WTC11 (cell line): ENCODE results near the gene STXBP5. TPM values are rescaled to one million over a fixed set of nuclear protein-coding genes. Genes with fewer than 3 reads are reported as not detected.

Source experiments
- ATAC-seq: fragments of 200-7000 bp; cut with Tn5 transposase; 2 replicates; pipeline ENCODE4 v1.10.0; 2021; ENCODE audit warnings: mild to moderate bottlenecking, moderate library complexity
- CTCF ChIA-PET: fragments of 300-600 bp; sonication (Branson Sonifier 250); formaldehyde crosslinking; loops from one replicate; lab custom pipeline; 2021; ENCODE audit warnings: antibody characterized with exemption; lab: Charles Lee
- POLR2A ChIA-PET: fragments of 350-600 bp; sonication (Branson Sonifier 250); formaldehyde crosslinking; loops from one replicate; lab custom pipeline; 2021; ENCODE audit warnings: antibody characterized with exemption; lab: Charles Lee
- DNase-seq: peaks from one replicate; pipeline ENCODE4 v3.0.0; 2021; ENCODE audit warnings: low spot score
- H3K27ac Mint-ChIP-seq: 2 replicates; pipeline ENCODE4 v1.8.0; 2021; ENCODE audit warnings: mixed read lengths
- H3K27me3 Mint-ChIP-seq: 2 replicates; pipeline ENCODE4 v1.8.0; 2021; ENCODE audit warnings: low read depth, mild to moderate bottlenecking, moderate library complexity, mixed read lengths
- H3K36me3 Mint-ChIP-seq: 2 replicates; pipeline ENCODE4 v1.8.0; 2021; ENCODE audit warnings: mixed read lengths
- H3K4me1 Mint-ChIP-seq: 2 replicates; pipeline ENCODE4 v1.8.0; 2022; ENCODE audit warnings: mixed read lengths
- H3K4me3 Mint-ChIP-seq: 2 replicates; pipeline ENCODE4 v1.8.0; 2021; ENCODE audit warnings: mild to moderate bottlenecking, moderate library complexity, mixed read lengths
- H3K9me3 Mint-ChIP-seq: 2 replicates; pipeline ENCODE4 v1.8.0; 2021; ENCODE audit warnings: mixed read lengths
- CBFB ChIP-seq: sonication (generic); formaldehyde crosslinking; IDR thresholded peaks from 2 replicates; pipeline ENCODE4 v1.8.1; 2022; ENCODE audit warnings: mild to moderate bottlenecking, low read depth, missing genetic modification reagents
- ELF4 ChIP-seq: sonication (generic); formaldehyde crosslinking; IDR thresholded peaks from 2 replicates; pipeline ENCODE4 v1.8.1; 2022; ENCODE audit warnings: low read depth, mild to moderate bottlenecking, moderate library complexity, missing genetic modification reagents
- GRHL2 ChIP-seq: fragments of 250-450 bp; sonication (Bioruptor Pico); IDR thresholded peaks from 2 replicates; pipeline ENCODE4 v1.8.0; 2022; ENCODE audit warnings: mild to moderate bottlenecking, moderate library complexity; ENCODE audit not compliant: insufficient replicate concordance, severe bottlenecking
- JUN ChIP-seq: sonication (generic); formaldehyde crosslinking; IDR thresholded peaks from 2 replicates; pipeline ENCODE4 v1.8.0; 2023; ENCODE audit warnings: mild to moderate bottlenecking, missing genetic modification reagents
- NFATC4 ChIP-seq: fragments of 250-450 bp; sonication (Bioruptor Pico); IDR thresholded peaks from 2 replicates; pipeline ENCODE4 v1.9.0; 2021; ENCODE audit warnings: mild to moderate bottlenecking
- NR1H2 ChIP-seq: sonication (generic); formaldehyde crosslinking; IDR thresholded peaks from 2 replicates; pipeline ENCODE4 v1.9.0; 2021; ENCODE audit warnings: mild to moderate bottlenecking, moderate library complexity, missing genetic modification reagents
- NR3C1 ChIP-seq: sonication (generic); formaldehyde crosslinking; conservative IDR thresholded peaks from 2 replicates; pipeline ENCODE4 v1.8.1; 2023; ENCODE audit warnings: low read depth, mild to moderate bottlenecking, missing genetic modification reagents
- OVOL2 ChIP-seq: fragments of 250-450 bp; sonication (Bioruptor Pico); IDR thresholded peaks from 2 replicates; pipeline ENCODE4 v1.9.0; 2021; ENCODE audit warnings: mild to moderate bottlenecking, borderline replicate concordance
- PRRX2 ChIP-seq: fragments of 250-450 bp; sonication (Bioruptor Pico); IDR thresholded peaks from 2 replicates; pipeline ENCODE4 v1.8.0; 2021; ENCODE audit warnings: mild to moderate bottlenecking
- SMAD4 ChIP-seq: sonication (generic); formaldehyde crosslinking; IDR thresholded peaks from 2 replicates; pipeline ENCODE4 v1.8.0; 2022; ENCODE audit warnings: mild to moderate bottlenecking, missing genetic modification reagents
- TEAD1 ChIP-seq: sonication (generic); formaldehyde crosslinking; IDR thresholded peaks from 2 replicates; pipeline ENCODE4 v1.8.0; 2022; ENCODE audit warnings: mild to moderate bottlenecking, missing genetic modification reagents
- TP53 ChIP-seq: sonication (generic); formaldehyde crosslinking; IDR thresholded peaks from 2 replicates; pipeline ENCODE4 v1.8.1; 2023; ENCODE audit warnings: mild to moderate bottlenecking, missing genetic modification reagents
- ZNF671 ChIP-seq: fragments of 250-450 bp; sonication (Bioruptor Pico); IDR thresholded peaks from 2 replicates; pipeline ENCODE4 v1.8.0; 2021; ENCODE audit warnings: mild to moderate bottlenecking
- total RNA-seq: library from RNA; stranded (reverse); gene quantifications from 3 replicates; pipeline ENCODE4 v1.2.3, GENCODE V29; 2021
- TF ChIP-seq, protein P1 (sequence below): sonication (generic); formaldehyde crosslinking; IDR thresholded peaks from 2 replicates; pipeline ENCODE4 v1.8.1; 2023; ENCODE audit warnings: mild to moderate bottlenecking, moderate library complexity, missing genetic modification reagents

Gene STXBP5
- total RNA-seq, 1 experiment from 2014 or later: 13.2 TPM

DNA sequence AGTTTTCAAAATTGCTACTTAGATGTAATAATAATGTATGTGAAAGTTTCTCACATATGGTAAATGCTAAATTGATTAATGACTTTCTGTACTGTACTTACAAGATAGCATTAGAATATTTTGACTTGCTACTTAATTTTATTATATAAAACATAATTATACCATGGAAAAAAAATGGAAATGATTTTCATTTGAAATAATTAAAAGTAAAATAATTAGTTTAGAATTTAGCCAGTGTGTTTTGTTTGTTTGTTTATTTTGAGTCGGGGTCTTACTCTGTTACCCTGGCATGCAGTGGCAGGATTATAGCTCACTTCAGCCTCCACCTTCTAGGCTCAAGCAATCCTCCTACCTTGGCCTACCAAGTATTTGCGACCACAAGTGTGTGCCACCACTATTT lies 7.1 kb downstream of the STXBP5 start:
- Mint-ChIP-seq H3K9me3 (no peaks in the 10 kb centered on the region), H3K27me3 (no peaks in the 10 kb centered on the region)
- TF ChIP-seq OVOL2 (CRISPR knock-in tag) (no peak), NFATC4 (CRISPR knock-in tag) (no peak), ZNF671 (CRISPR knock-in tag) (no peak), TP53 (CRISPR knock-in tag) (no peak), SMAD4 (CRISPR knock-in tag) (no peak), ELF4 (no peak)
- TF ChIP-seq, protein P1, sequence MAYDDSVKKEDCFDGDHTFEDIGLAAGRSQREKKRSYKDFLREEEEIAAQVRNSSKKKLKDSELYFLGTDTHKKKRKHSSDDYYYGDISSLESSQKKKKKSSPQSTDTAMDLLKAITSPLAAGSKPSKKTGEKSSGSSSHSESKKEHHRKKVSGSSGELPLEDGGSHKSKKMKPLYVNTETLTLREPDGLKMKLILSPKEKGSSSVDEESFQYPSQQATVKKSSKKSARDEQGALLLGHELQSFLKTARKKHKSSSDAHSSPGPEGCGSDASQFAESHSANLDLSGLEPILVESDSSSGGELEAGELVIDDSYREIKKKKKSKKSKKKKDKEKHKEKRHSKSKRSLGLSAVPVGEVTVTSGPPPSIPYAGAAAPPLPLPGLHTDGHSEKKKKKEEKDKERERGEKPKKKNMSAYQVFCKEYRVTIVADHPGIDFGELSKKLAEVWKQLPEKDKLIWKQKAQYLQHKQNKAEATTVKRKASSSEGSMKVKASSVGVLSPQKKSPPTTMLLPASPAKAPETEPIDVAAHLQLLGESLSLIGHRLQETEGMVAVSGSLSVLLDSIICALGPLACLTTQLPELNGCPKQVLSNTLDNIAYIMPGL (CRISPR knock-in tag): no peak
- TF ChIP-seq, all 79 proteins: peak for 0
- no peaks in the 10 kb centered on the region for H3K36me3 Mint-ChIP-seq
- CTCF ChIA-PET: interaction anchor here (0.5 kb wide), 1 partner anchor 39 kb away, joined by 4 read pairs; no protein-coding TSS in a partner anchor
- DNase-seq: no peak
- no peak overlapping the region for H3K27ac Mint-ChIP-seq
- H3K4me3 Mint-ChIP-seq: no peak overlapping the region
- ATAC-seq: no peak
- H3K4me1 Mint-ChIP-seq: peaks cover 4% of the 10 kb centered on the region; the same call in 1 of the 2 replicates
- POLR2A ChIA-PET: no interaction called here

DNA sequence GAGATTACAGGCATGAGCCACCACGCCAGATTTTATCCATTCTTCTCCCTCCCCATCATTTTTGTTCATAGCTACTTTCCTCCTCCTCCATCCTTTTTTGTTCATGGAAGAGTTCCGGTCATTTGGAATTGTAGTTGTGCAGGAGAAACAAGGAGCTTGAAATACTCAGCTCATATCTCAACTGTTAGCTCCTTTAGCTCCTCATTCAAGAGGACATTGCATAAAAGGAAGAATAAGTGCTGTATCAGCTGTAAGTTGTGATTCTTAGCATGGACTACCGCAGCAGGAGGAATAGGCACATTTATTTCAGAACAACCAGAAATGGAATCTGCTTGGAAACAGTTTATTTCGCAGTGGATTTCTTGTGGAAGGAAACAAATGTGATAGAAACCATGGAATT lies 7.6 kb downstream of the STXBP5 start:
- ATAC-seq: no peak
- H3K27ac Mint-ChIP-seq: no peak overlapping the region
- peaks cover 4% of the 10 kb centered on the region; the same call in 1 of the 2 replicates for H3K4me1 Mint-ChIP-seq
- no peak for DNase-seq
- no peak overlapping the region for H3K4me3 Mint-ChIP-seq
- H3K9me3 Mint-ChIP-seq: no peaks in the 10 kb centered on the region
- H3K27me3 Mint-ChIP-seq: no peaks in the 10 kb centered on the region
- TF ChIP-seq PRRX2 (CRISPR knock-in tag): no peak
- no peak for TF ChIP-seq NR1H2 (CRISPR knock-in tag)
- H3K36me3 Mint-ChIP-seq: no peaks in the 10 kb centered on the region
- ChIA-PET CTCF (interaction anchor here (0.5 kb wide), 1 partner anchor 39 kb away, joined by 4 read pairs; no protein-coding TSS in a partner anchor), POLR2A (no interaction called here)

DNA sequence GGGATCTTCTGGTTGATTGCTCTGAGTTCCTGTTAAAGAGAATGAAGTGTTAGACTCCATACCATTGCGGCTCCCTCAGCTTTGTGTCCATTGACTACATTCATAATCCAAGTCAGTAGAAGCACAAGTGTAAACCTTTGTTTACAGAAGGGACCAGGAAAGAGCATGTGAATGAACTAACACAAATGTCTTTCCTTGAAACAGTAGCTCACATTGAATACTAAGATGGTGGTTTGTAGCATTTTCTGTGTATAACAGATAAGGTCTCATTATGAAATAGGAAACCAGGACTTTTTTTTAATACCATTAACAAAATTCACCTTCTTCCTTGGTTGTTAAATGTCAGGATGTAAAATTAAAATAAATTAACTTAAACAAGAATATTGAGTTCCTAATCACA lies 8.4 kb downstream of the STXBP5 start:
- Mint-ChIP-seq H3K27ac (no peak overlapping the region; the same call in 1 of the 2 replicates), H3K36me3 (no peaks in the 10 kb centered on the region), H3K4me3 (no peak overlapping the region), H3K4me1 (peaks cover 4% of the 10 kb centered on the region; the same call in 1 of the 2 replicates), H3K9me3 (no peaks in the 10 kb centered on the region), H3K27me3 (no peaks in the 10 kb centered on the region)
- DNase-seq (no peak), ATAC-seq (no peak)
- ChIA-PET CTCF (no interaction called here), POLR2A (interaction anchor here (0.7 kb wide), 1 partner anchor 216 kb away, joined by 3 read pairs; no protein-coding TSS in a partner anchor)
- no peak for TF ChIP-seq NR3C1 (CRISPR knock-in tag)

DNA sequence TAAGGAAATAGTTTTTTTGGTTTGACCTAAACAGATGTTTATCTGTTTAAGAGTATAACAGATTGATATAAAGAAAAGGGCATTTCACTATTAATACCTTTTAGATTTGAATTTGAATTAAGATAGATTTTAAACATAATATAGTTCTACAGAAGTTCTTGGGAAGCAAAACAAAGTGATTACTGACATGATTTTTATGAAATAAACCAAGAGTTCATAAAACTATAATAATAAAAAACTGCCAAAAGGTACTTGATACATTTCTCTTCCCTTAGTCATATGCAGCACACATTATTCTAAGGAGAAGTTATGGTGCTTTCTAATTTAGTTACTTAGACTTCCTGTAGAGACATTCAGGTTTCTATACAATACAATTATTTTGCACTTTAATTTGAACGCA lies 9.6 kb downstream of the STXBP5 start:
- ChIA-PET CTCF (no interaction called here), POLR2A (interaction anchor here (0.9 kb wide), 1 partner anchor 9 kb away, joined by 3 read pairs; the partner anchor contains the start of gene STXBP5)
- Mint-ChIP-seq H3K9me3 (no peaks in the 10 kb centered on the region), H3K27me3 (no peaks in the 10 kb centered on the region), H3K27ac (no peak overlapping the region), H3K4me1 (peaks cover 5% of the 10 kb centered on the region; the same call in 1 of the 2 replicates), H3K4me3 (no peak overlapping the region), H3K36me3 (no peaks in the 10 kb centered on the region)
- no peak for TF ChIP-seq TEAD1 (CRISPR knock-in tag)
- TF ChIP-seq GRHL2 (CRISPR knock-in tag): no peak
- TF ChIP-seq JUN: no peak
- DNase-seq: no peak
- ATAC-seq: no peak

DNA sequence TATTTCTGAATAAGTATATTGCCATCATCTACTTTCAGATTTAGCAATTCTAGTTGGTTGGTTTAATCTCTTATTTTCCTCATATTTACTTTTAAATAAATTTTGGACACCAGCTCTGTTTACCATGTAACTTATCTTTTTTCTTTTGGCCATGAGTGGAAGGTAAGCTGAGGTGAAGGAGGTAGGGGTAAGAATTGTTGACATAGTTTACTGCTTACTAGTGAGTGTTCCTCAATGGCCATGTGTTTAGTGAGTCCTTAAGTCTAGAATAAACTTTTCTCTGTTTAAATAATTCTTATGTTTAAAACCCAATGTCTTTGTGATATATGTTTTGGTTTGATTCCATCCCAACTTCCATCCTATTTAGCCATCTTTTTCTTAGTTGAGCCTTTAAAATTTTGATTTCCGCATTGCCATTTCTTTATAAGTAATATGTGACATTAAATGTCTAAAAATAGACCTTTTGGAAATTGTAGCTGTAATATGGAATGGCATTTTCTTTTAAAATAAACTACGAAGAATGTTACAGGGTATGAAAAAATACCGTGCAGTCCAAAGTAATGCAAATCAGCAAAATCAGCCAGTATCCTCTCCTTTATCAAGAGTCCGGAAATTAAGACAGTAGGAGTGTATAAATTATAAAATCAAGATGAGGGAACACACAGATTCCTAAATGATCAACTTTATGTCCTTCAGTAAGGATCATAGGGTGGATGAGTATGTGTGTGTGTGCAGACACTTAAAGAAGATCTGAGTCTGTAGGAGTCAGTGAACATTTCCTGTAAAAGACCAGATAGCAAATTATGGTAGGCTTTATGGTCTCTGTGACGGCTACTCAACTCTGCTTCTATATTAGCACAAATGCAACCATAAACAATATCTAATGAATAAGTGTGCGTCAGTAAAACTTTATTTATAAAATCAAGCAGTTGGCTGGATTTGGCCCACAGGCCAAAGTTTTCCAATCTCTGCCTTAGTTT lies 10.3 kb downstream of the STXBP5 start:
- no peak for ATAC-seq
- no peak for TF ChIP-seq CBFB
- no peaks in the 10 kb centered on the region for H3K27me3 Mint-ChIP-seq
- ChIA-PET CTCF (no interaction called here), POLR2A (no interaction called here)
- H3K27ac Mint-ChIP-seq: no peak overlapping the region
- DNase-seq: no peak
- H3K9me3 Mint-ChIP-seq: no peaks in the 10 kb centered on the region
- H3K36me3 Mint-ChIP-seq: no peaks in the 10 kb centered on the region
- no peak overlapping the region for H3K4me3 Mint-ChIP-seq
- H3K4me1 Mint-ChIP-seq: peaks cover 6% of the 10 kb centered on the region
